ENCODE data around the gene MLLT10.

DNA sequence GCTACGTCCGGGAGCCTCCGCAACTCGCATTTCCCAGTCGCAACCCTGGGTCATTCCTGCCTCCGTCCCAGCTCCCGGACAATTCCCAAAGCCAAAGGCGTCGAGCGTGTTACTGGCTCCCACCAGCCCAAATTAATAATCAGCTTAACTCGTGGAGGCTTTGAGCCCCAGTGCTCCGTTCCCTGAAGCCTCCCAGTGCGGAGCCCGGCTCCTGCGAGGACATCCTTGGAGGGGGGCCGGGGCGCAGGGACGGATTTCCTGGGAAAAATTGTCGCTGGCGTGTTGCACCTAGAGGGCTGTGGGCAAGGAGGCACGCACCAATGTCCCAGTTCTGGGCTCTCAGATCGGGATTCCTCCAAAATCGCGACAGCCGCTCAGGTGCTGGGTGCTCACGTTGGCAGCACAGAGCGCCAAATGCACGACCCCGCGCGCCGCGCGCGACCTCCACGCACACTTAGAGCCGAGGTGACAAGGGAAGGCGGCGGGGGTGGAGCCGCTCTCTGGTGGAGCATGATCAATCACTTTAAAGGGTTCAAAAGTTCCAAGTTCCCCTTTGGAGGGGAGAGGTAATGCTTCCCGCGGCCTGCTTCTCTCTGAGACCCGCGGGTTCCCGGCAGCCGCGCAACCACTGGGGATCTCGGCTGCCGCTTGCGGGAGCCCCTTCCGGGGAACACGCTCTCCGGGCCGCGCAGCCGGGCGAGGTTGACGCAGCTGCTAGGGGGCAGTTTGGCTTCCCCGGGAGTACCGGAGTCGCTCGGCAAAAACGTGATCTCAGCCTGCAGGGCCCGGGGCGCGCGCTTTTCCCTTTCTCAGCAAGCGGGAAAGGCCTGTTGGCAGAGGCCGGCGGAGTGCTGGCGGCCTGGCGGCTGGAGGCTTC, 34.1 kb upstream of the MLLT10 start:
- TF ChIP-seq GATA3 (IDR thresholded peaks at IDR 0.05; ENCODE audit: low read depth, low read length) (no peak), GATA2 (IDR thresholded peaks at IDR 0.05; ENCODE audit: low read depth, low read length) (no peak)

Measured in SH-SY5Y (cell line).